GM12892 (cell line): Measurements from ENCODE around the gene CFL1.

Source experiments
- POLR2A ChIP-seq: IDR thresholded peaks from 2 replicates; pipeline ENCODE4 v1.6.1; 2011; ENCODE audit warnings: low read depth, low read length, control low read depth
- POLR2AphosphoS5 ChIP-seq: IDR thresholded peaks from 2 replicates; pipeline ENCODE4 v1.6.1; 2011; ENCODE audit warnings: low read depth, low read length, control low read depth

GRCh38 chr11:65898656-65899355 is 40.8 kb upstream of the CFL1 start:
- no peak for TF ChIP-seq POLR2A
- no peak for TF ChIP-seq POLR2AphosphoS5
